HG02885 (cell line): ENCODE measurements around the gene PTPN23.
A peak's percentile ranks its signal among the peaks of the same experiment; 100 is the strongest.
"Not testable (repeated sequence)": the region's sequence is repeated elsewhere in the genome, so short reads cannot be mapped to it uniquely, and the experiment has no call there.

Experiments used
- ATAC-seq: cut with Tn5 transposase; IDR thresholded peaks from one replicate; pipeline ENCODE4 v1.9.1; 2021; ENCODE audit warnings: mild to moderate bottlenecking; ENCODE audit not compliant: unreplicated experiment, poor library complexity

PTPN23 gene, protein sequence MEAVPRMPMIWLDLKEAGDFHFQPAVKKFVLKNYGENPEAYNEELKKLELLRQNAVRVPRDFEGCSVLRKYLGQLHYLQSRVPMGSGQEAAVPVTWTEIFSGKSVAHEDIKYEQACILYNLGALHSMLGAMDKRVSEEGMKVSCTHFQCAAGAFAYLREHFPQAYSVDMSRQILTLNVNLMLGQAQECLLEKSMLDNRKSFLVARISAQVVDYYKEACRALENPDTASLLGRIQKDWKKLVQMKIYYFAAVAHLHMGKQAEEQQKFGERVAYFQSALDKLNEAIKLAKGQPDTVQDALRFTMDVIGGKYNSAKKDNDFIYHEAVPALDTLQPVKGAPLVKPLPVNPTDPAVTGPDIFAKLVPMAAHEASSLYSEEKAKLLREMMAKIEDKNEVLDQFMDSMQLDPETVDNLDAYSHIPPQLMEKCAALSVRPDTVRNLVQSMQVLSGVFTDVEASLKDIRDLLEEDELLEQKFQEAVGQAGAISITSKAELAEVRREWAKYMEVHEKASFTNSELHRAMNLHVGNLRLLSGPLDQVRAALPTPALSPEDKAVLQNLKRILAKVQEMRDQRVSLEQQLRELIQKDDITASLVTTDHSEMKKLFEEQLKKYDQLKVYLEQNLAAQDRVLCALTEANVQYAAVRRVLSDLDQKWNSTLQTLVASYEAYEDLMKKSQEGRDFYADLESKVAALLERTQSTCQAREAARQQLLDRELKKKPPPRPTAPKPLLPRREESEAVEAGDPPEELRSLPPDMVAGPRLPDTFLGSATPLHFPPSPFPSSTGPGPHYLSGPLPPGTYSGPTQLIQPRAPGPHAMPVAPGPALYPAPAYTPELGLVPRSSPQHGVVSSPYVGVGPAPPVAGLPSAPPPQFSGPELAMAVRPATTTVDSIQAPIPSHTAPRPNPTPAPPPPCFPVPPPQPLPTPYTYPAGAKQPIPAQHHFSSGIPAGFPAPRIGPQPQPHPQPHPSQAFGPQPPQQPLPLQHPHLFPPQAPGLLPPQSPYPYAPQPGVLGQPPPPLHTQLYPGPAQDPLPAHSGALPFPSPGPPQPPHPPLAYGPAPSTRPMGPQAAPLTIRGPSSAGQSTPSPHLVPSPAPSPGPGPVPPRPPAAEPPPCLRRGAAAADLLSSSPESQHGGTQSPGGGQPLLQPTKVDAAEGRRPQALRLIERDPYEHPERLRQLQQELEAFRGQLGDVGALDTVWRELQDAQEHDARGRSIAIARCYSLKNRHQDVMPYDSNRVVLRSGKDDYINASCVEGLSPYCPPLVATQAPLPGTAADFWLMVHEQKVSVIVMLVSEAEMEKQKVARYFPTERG (N-terminal part only)

GRCh38 chr3:47380601-47381316 lies at the start of gene PTPN23:
Gene PTPN23 (plus strand): TSS chr3:47381021. CDS start chr3:47381097, 76 bp downstream.
- ATAC-seq: peak; percentile 70

DNA sequence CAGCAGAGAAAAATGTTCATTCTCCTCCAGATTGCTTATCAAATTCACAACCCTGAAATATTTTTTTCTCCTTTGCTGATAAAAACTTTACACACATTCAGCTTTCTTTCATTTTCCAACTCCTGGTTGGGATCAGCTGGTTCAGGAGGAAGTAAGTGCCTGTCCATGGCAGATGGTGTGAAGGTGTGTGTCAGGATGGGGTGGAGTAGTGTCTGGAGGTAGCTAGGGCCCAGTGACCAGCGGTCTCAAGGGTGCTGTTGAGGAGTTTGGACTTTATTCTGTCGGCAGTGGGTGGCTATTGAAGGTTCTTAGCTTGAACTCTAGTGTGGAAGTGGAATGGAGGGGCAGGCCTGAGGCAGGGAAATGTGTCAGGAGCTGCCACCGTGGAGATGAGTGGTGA lies 46.9 kb upstream of the PTPN23 start:
- no peak for ATAC-seq

GRCh38 chr3:47337656-47338055 lies 43.2 kb upstream of the PTPN23 start:
- ATAC-seq: no peak

DNA sequence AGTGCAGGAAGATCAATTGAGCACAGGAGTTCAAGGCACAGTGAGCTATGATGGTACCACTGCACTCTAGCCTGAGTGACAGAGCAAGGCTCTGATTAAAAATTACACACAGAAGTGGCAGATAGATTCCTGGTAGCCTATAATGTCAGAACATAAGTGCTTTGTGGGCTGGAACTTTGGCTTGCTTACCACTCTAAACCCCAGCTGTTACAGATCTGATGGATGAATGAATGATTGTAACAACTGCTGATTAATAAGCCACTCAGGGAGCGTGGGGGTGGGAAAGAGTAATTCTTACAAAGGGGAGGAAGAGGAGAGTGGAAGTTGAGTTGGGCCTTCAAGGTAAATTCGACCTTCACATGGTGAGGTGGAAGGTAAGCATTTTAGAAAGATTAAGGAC lies 40.9 kb upstream of the PTPN23 start:
- ATAC-seq: no peak

GRCh38 chr3:47340866-47341265 lies 40.0 kb upstream of the PTPN23 start:
- no peak for ATAC-seq

DNA sequence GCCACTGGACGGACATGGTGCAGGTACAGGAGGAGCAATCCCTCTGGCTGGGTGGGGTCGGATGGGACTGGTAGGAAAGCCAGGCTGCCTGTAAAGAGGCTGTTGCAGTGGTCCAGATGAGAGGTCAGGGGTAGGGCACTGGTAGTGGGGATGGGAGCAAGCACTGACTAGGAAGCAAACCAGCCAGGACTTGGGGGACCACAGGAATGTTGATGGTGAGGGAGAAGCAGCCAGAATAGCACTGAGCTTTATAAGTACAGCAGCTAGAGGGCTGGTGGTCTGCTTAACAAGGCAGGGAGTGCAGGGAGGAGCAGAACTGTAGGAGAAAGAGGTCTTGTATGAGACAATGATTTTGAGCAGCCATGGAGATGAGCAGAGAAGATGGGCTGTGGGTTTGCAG lies 38.7 kb upstream of the PTPN23 start:
- no peak for ATAC-seq

DNA sequence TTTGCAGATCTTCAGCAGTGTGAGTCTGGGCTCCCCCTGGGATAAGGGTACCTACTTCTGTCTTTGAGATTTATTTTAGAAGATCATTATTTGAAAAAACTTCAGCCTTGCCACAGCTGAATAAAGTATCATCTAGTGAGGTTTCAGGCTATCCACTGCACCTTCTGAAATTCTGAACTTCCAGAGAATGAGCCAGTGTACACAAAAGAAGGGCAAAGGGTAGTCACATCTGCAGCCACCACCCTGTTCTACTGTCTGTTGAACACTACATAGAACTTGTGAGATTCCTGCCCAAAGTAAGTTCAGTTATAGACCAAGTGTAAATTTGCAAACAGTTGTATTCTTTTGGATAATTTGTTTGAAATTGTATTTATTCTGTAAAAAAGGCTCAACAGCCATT lies 38.0 kb upstream of the PTPN23 start:
- no peak for ATAC-seq

DNA sequence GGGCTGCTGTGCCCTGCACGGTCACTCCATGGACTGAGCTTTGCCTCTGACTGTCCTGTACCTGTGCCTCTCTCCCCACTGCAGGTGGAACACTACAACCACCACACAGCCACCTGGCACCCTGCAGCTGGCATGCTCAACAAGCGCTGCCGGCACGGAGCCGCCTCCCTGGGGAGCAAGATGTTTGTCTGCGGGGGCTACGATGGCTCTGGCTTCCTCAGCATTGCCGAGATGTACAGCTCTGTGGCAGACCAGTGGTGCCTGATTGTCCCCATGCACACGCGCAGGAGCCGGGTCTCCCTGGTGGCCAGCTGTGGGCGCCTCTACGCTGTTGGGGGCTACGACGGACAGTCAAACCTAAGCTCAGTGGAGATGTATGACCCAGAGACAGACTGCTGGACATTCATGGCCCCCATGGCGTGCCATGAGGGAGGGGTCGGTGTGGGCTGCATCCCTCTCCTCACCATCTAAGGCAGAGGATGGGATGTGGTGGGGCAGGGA lies 37.3 kb upstream of the PTPN23 start:
- no peak for ATAC-seq

- no peak for ATAC-seq
Measured at GRCh38 chr3:47344971-47345370, 35.9 kb upstream of the PTPN23 start.

- ATAC-seq: peak; percentile 62
Measured at GRCh38 chr3:47347217-47347801, 33.5 kb upstream of the PTPN23 start.

GRCh38 chr3:47348411-47349154 lies 32.2 kb upstream of the PTPN23 start:
- no peak for ATAC-seq

DNA sequence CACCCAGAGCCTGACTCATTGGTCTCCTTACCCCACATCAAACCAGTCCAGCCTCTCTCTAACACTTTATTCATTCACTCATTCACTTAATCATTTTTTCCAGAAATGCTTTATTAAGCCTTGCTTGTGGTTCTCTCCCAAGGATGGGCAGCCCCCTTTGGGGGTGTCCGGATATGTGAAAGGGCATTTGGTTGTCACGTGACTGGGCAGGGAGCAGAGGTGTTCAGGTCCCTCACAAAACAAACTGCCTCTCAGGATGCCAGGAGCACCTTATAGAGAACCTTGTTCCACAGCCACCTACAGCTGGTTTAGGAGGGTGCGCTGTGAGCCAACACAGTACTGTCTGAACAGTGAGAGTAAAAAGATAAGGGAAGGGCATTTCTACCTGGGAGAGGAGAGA lies 25.8 kb upstream of the PTPN23 start:
- no peak for ATAC-seq

DNA sequence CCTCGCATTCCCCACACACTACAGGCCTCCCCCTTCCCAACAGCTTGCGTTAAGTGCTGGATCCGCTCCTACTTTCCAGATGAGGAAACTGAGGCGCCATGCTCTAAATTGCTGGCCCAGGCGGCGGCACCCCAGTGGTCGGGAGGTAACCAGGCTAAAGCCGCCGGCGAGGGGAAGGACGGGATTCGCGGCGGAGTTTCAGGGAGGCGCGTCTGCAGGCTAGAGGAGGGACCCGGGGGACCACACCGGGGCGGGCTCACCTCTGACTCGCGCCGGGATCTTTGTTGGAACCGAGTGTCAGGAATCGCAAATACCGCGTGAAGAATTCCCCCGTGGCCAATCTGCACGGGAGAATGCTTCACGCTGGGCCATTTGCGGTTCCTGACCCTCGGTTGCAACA lies 24.6 kb upstream of the PTPN23 start:
- no peak for ATAC-seq

- ATAC-seq: no peak
Measured at GRCh38 chr3:47359323-47359722, 21.5 kb upstream of the PTPN23 start.

DNA sequence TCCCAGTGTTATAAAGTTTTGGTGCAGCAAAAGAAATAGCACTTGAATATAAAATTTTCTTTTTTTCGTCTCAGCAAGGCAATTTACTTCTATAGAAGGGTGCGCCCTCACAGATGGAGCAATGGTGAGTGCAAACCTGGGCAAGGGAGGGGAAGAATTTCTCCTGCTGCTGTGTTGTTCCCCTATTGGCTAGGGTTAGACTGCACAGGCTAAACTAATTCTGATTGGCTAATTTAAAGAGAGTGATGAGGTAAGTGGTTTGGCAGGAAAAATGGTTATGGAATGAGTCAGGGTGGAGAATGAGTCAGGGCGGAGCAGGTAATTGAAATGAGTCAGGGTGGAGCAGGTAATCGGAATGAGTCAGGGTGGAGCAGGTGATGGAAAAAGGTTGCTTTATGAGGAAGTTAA lies 20.7 kb upstream of the PTPN23 start:
- not testable (repeated sequence) for ATAC-seq

DNA sequence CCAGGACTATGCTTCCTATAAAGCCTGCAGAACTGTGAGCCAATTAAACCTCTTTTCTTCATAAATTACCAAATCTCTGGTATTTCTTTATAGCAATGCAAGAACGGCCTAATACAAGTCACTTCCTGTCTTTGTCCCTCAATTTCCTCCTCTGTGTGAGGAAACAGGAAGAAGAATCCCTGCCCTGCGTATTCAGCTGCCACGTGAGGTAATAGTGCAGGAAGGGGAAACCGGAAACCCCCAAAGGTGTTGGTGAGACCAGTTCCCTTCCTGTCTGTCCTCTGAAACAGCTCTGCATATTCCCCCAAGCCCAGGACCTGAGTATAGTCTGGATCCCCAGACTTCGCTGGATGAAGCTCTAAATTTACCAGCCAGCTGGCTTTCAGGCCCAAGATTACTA lies 18.1 kb upstream of the PTPN23 start:
- no peak for ATAC-seq

DNA sequence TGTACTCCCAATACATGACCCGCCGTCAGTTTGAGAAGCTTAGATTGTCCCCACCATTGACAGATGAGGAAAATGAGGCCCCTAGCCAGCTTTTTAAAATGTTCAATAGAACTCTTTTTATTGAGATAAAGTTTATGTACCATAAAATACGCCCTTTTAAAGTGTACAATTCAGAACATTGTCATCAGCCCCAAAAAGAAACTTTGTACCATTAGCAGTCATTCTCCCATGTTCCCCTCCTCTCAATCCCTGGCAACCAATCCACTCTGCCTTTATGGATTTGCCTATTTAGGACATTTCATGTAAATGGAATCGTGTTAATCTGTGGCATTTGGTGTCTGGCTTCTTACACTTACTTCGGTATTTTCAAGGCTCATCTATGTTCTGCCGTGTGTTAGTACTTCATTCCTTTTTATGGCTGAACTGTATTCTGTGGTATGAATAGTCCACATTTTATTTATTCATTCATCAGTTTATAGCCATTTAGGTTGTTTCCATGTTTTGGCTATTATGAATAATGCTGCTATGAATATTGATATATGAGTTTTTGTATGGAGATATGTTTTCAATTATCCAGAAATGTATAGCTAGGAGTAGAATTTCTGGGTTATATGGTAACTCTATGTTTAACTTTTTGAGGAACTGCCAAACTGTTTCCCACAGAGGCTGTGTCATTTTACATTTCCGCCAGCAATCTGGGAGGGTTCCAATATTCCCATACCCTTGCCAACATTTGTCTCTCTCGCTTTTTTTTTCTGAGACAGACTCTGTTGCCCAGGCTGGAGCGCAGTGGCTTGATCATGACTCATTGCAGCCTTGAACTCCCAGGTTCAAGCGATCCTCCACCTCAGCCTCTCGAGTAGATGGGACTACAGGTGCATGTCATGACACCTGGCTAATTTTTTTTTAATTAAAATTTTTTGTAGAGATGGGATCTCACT lies 15.3 kb upstream of the PTPN23 start:
- no peak for ATAC-seq

DNA sequence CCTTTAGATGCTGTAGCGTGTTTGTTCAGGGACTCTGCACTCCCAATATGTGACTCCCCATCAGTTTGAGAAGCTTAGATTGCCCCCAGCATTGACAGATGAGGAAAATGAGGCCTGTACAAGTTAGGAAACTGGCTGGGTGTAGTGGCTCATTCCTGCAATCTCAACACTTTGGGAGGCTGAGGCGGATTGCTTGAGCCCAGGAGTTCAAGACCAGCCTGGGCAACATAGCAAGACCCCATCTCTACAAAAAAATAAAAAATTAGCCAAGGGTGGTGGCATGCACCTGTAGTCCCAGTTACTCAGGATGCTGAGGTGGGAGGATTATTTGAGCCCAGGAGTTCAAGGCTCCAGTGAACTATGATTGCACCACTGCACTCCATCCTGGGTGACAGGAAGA lies 14.0 kb upstream of the PTPN23 start:
- ATAC-seq: no peak
